ENCODE results near the gene CD7.

The CD7 gene

GRCh38 chr17:82282239-82283207 is 34.9 kb downstream of the CD7 start:
- Histone ChIP-seq H3K27ac (no peak overlapping the region), H3K36me3 (peaks cover 0 to 7% (median 0%) of the 10 kb centered on the region in 3 donors), H3K9me3 (no peaks in the 10 kb centered on the region), H3K27me3 (peaks cover 0 to 18% of the 10 kb centered on the region in 2 donors), H3K4me3 (no peak overlapping the region), H3K4me1 (peaks cover 0 to 13% (median 0%) of the 10 kb centered on the region in 4 donors)
- TF ChIP-seq CTCF (IDR thresholded peaks at IDR 0.05): no peak
- DNase-seq: no peak
- intact Hi-C loops (cut with DNase I; ENCODE audit: low total_unique reads): no loop called here

GRCh38 chr17:82281502-82282238 is 35.7 kb downstream of the CD7 start:
- Histone ChIP-seq H3K4me1 (peaks cover 0 to 13% (median 0%) of the 10 kb centered on the region in 4 donors), H3K27me3 (peaks cover 0 to 18% of the 10 kb centered on the region in 2 donors), H3K9me3 (no peaks in the 10 kb centered on the region), H3K36me3 (peaks cover 0 to 12% (median 0%) of the 10 kb centered on the region in 3 donors), H3K27ac (no peak overlapping the region), H3K4me3 (no peak overlapping the region)
- intact Hi-C loops (cut with DNase I; ENCODE audit: low total_unique reads): no loop called here
- no peak for DNase-seq
- no peak for TF ChIP-seq CTCF (IDR thresholded peaks at IDR 0.05)

- no peak for TF ChIP-seq CTCF (IDR thresholded peaks at IDR 0.05)
- Histone ChIP-seq H3K27ac (no peak overlapping the region), H3K4me3 (no peak overlapping the region), H3K36me3 (peaks cover 0 to 12% (median 0%) of the 10 kb centered on the region in 3 donors), H3K9me3 (no peaks in the 10 kb centered on the region), H3K27me3 (peaks cover 0 to 18% of the 10 kb centered on the region in 2 donors), H3K4me1 (peaks cover 0 to 13% (median 0%) of the 10 kb centered on the region in 4 donors)
- DNase-seq: no peak
- intact Hi-C loops (cut with DNase I; ENCODE audit: low total_unique reads): no loop called here
These were observed 36.3 kb downstream of the CD7 start for GRCh38 chr17:82281076-82281475.

GRCh38 chr17:82280537-82280936 is 36.9 kb downstream of the CD7 start:
- intact Hi-C loops (cut with DNase I; ENCODE audit: low total_unique reads): no loop called here
- Histone ChIP-seq H3K9me3 (no peaks in the 10 kb centered on the region), H3K4me1 (peaks cover 0 to 13% (median 0%) of the 10 kb centered on the region in 4 donors), H3K4me3 (no peak overlapping the region), H3K27ac (no peak overlapping the region), H3K27me3 (peaks cover 0 to 18% of the 10 kb centered on the region in 2 donors), H3K36me3 (peaks cover 0 to 12% (median 0%) of the 10 kb centered on the region in 3 donors)
- no peak for TF ChIP-seq CTCF (IDR thresholded peaks at IDR 0.05)
- no peak for DNase-seq

GRCh38 chr17:82278786-82279391 is 38.5 kb downstream of the CD7 start:
- Histone ChIP-seq H3K27ac (no peak overlapping the region), H3K4me1 (peaks cover 0 to 25% (median 5%) of the 10 kb centered on the region in 4 donors), H3K4me3 (no peak overlapping the region), H3K36me3 (peaks cover 0 to 12% (median 0%) of the 10 kb centered on the region in 3 donors), H3K9me3 (no peaks in the 10 kb centered on the region), H3K27me3 (peaks cover 0 to 18% of the 10 kb centered on the region in 2 donors)
- no peak for DNase-seq
- TF ChIP-seq CTCF (IDR thresholded peaks at IDR 0.05): no peak
- intact Hi-C loops (cut with DNase I; ENCODE audit: low total_unique reads): no loop called here
